GM11168 (cell line): Measurements from ENCODE around the gene SURF2.

Experiments used
- in situ Hi-C: fragments of 300-500 bp; cut with MboI; formaldehyde crosslinking; loops from one replicate; pipeline ENCODE4 v1.12.0; 2022; ENCODE audit warnings: low sequenced_read_pairs; ENCODE audit not compliant: unreplicated experiment

Gene SURF2

GRCh38 chr9:133394687-133395271 is 38.4 kb downstream of the SURF2 start:
- in situ Hi-C loops, result no loop called here

- in situ Hi-C loops, result no loop called here
Measured at GRCh38 chr9:133396952-133397351, 40.6 kb downstream of the SURF2 start.

GRCh38 chr9:133397370-133397769 is 41.0 kb downstream of the SURF2 start:
- in situ Hi-C loops, result no loop called here

GRCh38 chr9:133397895-133398294 is 41.5 kb downstream of the SURF2 start:
- in situ Hi-C loops, result no loop called here

- in situ Hi-C loops, result no loop called here
Measured at GRCh38 chr9:133400292-133400691, 43.9 kb downstream of the SURF2 start.

- in situ Hi-C loops, result no loop called here
Measured at GRCh38 chr9:133401588-133401987, 45.2 kb downstream of the SURF2 start.

GRCh38 chr9:133402689-133403088 is 46.3 kb downstream of the SURF2 start:
- in situ Hi-C loops, result no loop called here

GRCh38 chr9:133403766-133404453 is 47.6 kb downstream of the SURF2 start:
- in situ Hi-C loops, result no loop called here

GRCh38 chr9:133404454-133405002 is 48.2 kb downstream of the SURF2 start:
- in situ Hi-C loops, result no loop called here

GRCh38 chr9:133405508-133406438 is 49.4 kb downstream of the SURF2 start:
- in situ Hi-C loops, result no loop called here

- in situ Hi-C loops, result no loop called here
Measured at GRCh38 chr9:133406480-133407307, 50.3 kb downstream of the SURF2 start.

GRCh38 chr9:133408042-133408441 is 51.7 kb downstream of the SURF2 start:
- in situ Hi-C loops, result no loop called here
